ENCODE data around the gene CCDC172.

The CCDC172 gene

GRCh38 chr10:116324951-116325635, 845 bp downstream of the CCDC172 start:
- DNase-seq (ENCODE audit: extremely low spot score), result no peak
- TF ChIP-seq, protein P1, sequence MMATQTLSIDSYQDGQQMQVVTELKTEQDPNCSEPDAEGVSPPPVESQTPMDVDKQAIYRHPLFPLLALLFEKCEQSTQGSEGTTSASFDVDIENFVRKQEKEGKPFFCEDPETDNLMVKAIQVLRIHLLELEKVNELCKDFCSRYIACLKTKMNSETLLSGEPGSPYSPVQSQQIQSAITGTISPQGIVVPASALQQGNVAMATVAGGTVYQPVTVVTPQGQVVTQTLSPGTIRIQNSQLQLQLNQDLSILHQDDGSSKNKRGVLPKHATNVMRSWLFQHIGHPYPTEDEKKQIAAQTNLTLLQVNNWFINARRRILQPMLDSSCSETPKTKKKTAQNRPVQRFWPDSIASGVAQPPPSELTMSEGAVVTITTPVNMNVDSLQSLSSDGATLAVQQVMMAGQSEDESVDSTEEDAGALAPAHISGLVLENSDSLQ (IDR thresholded peaks at IDR 0.05), result no peak
- ChIA-PET POLR2A (no interaction called here), CTCF (no interaction called here)

DNA sequence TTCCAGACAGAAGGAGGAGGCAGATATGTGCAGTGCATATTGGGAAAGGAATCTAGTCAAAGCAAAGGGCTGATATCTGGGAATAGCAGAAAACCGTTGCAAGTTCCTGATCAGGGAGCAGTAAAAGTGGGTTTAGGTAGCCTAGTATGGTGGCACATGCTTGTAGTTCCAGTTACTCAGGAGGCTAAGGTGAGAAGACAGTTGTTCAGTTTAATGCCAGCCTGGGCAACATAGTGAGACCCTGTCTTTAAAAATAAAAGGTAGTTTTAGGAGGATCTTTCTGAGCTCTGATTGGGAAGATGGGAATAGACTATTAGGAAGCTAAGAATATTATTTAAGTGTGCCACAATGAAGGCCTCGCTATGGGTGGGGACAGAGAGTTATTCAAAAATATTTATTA, 1.7 kb downstream of the CCDC172 start:
- ChIA-PET CTCF (no interaction called here), POLR2A (no interaction called here)
- TF ChIP-seq L3MBTL2 (conservative IDR thresholded peaks at IDR 0.05) (no peak), BHLHE40 (IDR thresholded peaks at IDR 0.05; ENCODE audit: borderline replicate concordance) (no peak), FOXK2 (IDR thresholded peaks at IDR 0.05) (no peak), CTBP1 (IDR thresholded peaks at IDR 0.05; ENCODE audit: borderline replicate concordance) (no peak), FOXM1 (IDR thresholded peaks at IDR 0.05; ENCODE audit: borderline replicate concordance) (no peak), ZNF384 (IDR thresholded peaks at IDR 0.05) (no peak), NFRKB (IDR thresholded peaks at IDR 0.05) (no peak), SUZ12 (IDR thresholded peaks at IDR 0.05) (no peak), SP1 (IDR thresholded peaks at IDR 0.05) (no peak), ELF4 (IDR thresholded peaks at IDR 0.05) (no peak), FOXA1 (IDR thresholded peaks at IDR 0.05) (no peak), HDGF (IDR thresholded peaks at IDR 0.05; ENCODE audit: borderline replicate concordance) (no peak), ARNT (IDR thresholded peaks at IDR 0.05) (no peak)
- no peak for DNase-seq (ENCODE audit: extremely low spot score)

DNA sequence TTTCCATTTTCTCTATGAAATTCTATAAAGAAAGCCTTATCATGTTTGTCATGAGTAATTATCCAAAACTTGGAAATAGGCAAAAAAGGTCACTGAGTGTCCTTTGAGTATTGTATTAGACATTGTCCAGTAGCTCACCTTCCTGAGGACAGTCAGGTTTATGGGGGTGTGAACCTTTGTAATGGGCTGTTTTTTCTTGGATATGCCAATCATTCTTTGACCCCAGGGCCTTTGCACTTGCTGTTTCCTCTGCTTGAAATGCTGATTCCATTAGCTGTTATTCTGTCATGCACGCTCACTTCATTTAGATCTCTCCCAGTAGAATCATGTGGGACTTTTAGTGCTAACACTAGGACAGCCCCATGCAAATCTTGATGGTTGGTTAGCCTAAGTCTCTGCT, 4.9 kb downstream of the CCDC172 start:
- POLR2A ChIA-PET, result no interaction called here
- CTCF ChIA-PET, result no interaction called here
- no peak for DNase-seq (ENCODE audit: extremely low spot score)
- TF ChIP-seq FOXM1 (IDR thresholded peaks at IDR 0.05; ENCODE audit: borderline replicate concordance) (no peak), BHLHE40 (IDR thresholded peaks at IDR 0.05; ENCODE audit: borderline replicate concordance) (no peak), FOXA1 (IDR thresholded peaks at IDR 0.05) (no peak), FOXK2 (IDR thresholded peaks at IDR 0.05) (no peak), NFRKB (IDR thresholded peaks at IDR 0.05) (no peak), ARNT (IDR thresholded peaks at IDR 0.05) (no peak), TARDBP (IDR thresholded peaks at IDR 0.05) (no peak), ZNF384 (IDR thresholded peaks at IDR 0.05) (no peak), LEF1 (IDR thresholded peaks at IDR 0.05; ENCODE audit: borderline replicate concordance) (no peak), ELF4 (IDR thresholded peaks at IDR 0.05) (no peak), SUZ12 (IDR thresholded peaks at IDR 0.05) (no peak), CTBP1 (IDR thresholded peaks at IDR 0.05; ENCODE audit: borderline replicate concordance) (no peak), SP1 (IDR thresholded peaks at IDR 0.05) (no peak)
- TF ChIP-seq, protein P1 (IDR thresholded peaks at IDR 0.05), result no peak

- POLR2A ChIA-PET, result no interaction called here
- CTCF ChIA-PET, result no interaction called here
These were observed 7.6 kb downstream of the CCDC172 start for GRCh38 chr10:116331815-116332214.

GRCh38 chr10:116336866-116337265, 12.6 kb downstream of the CCDC172 start:
- CTCF ChIA-PET, result no interaction called here
- DNase-seq (ENCODE audit: extremely low spot score), result no peak
- TF ChIP-seq HDGF (IDR thresholded peaks at IDR 0.05; ENCODE audit: borderline replicate concordance), result no peak
- no peak for TF ChIP-seq ELF4 (IDR thresholded peaks at IDR 0.05)
- TF ChIP-seq CTBP1 (IDR thresholded peaks at IDR 0.05; ENCODE audit: borderline replicate concordance), result no peak
- TF ChIP-seq L3MBTL2 (conservative IDR thresholded peaks at IDR 0.05), result no peak
- TF ChIP-seq, protein P1 (IDR thresholded peaks at IDR 0.05), result no peak
- no peak for TF ChIP-seq FOXK2 (IDR thresholded peaks at IDR 0.05)
- no peak for TF ChIP-seq NFRKB (IDR thresholded peaks at IDR 0.05)
- TF ChIP-seq FOXM1 (IDR thresholded peaks at IDR 0.05; ENCODE audit: borderline replicate concordance), result no peak
- POLR2A ChIA-PET, result no interaction called here

More at GRCh38 chr10:116331815-116332214, 7.6 kb downstream of the CCDC172 start:
- TF ChIP-seq, protein P1 (IDR thresholded peaks at IDR 0.05), result no peak
- TF ChIP-seq ZNF384 (IDR thresholded peaks at IDR 0.05), result no peak
- TF ChIP-seq FOXA1 (IDR thresholded peaks at IDR 0.05), result no peak
- no peak for TF ChIP-seq BHLHE40 (IDR thresholded peaks at IDR 0.05; ENCODE audit: borderline replicate concordance)
- no peak for TF ChIP-seq ELF4 (IDR thresholded peaks at IDR 0.05)
- no peak for TF ChIP-seq NFRKB (IDR thresholded peaks at IDR 0.05)
- no peak for TF ChIP-seq CTBP1 (IDR thresholded peaks at IDR 0.05; ENCODE audit: borderline replicate concordance)
- TF ChIP-seq FOXK2 (IDR thresholded peaks at IDR 0.05), result no peak
- no peak for TF ChIP-seq HDGF (IDR thresholded peaks at IDR 0.05; ENCODE audit: borderline replicate concordance)
- TF ChIP-seq ARNT (IDR thresholded peaks at IDR 0.05), result no peak
- no peak for TF ChIP-seq SP1 (IDR thresholded peaks at IDR 0.05)
- TF ChIP-seq SUZ12 (IDR thresholded peaks at IDR 0.05), result no peak
- TF ChIP-seq LEF1 (IDR thresholded peaks at IDR 0.05; ENCODE audit: borderline replicate concordance), result no peak
- no peak for TF ChIP-seq L3MBTL2 (conservative IDR thresholded peaks at IDR 0.05)
- no peak for TF ChIP-seq TARDBP (IDR thresholded peaks at IDR 0.05)
- no peak for TF ChIP-seq FOXM1 (IDR thresholded peaks at IDR 0.05; ENCODE audit: borderline replicate concordance)
- DNase-seq (ENCODE audit: extremely low spot score), result no peak

- ChIA-PET CTCF (interaction anchor here (0.6 kb wide), 1 partner anchor 25 kb away, joined by 3 read pairs; no protein-coding TSS in a partner anchor), POLR2A (no interaction called here)
- TF ChIP-seq FOXK2 (IDR thresholded peaks at IDR 0.05) (no peak), L3MBTL2 (conservative IDR thresholded peaks at IDR 0.05) (no peak), FOXM1 (IDR thresholded peaks at IDR 0.05; ENCODE audit: borderline replicate concordance) (no peak), ZNF384 (IDR thresholded peaks at IDR 0.05) (no peak), SUZ12 (IDR thresholded peaks at IDR 0.05) (no peak), ELF4 (IDR thresholded peaks at IDR 0.05) (no peak), ARNT (IDR thresholded peaks at IDR 0.05) (no peak), FOXA1 (IDR thresholded peaks at IDR 0.05) (no peak), NFRKB (IDR thresholded peaks at IDR 0.05) (no peak), CTBP1 (IDR thresholded peaks at IDR 0.05; ENCODE audit: borderline replicate concordance) (no peak), BHLHE40 (IDR thresholded peaks at IDR 0.05; ENCODE audit: borderline replicate concordance) (no peak), TARDBP (IDR thresholded peaks at IDR 0.05) (no peak), SP1 (IDR thresholded peaks at IDR 0.05) (no peak), LEF1 (IDR thresholded peaks at IDR 0.05; ENCODE audit: borderline replicate concordance) (no peak), HDGF (IDR thresholded peaks at IDR 0.05; ENCODE audit: borderline replicate concordance) (no peak)
- TF ChIP-seq, protein P1 (IDR thresholded peaks at IDR 0.05), result no peak
- DNase-seq (ENCODE audit: extremely low spot score), result no peak
These were observed 27.9 kb downstream of the CCDC172 start for GRCh38 chr10:116352125-116352524.

Data from HEK293T (cell line).